PC-9 (cell line): Measurements from ENCODE around the gene CYP4F2. TPM values are rescaled to one million over a fixed set of nuclear protein-coding genes. Genes with fewer than 3 reads are reported as not detected.
"Not testable (repeated sequence)": the region's sequence is repeated elsewhere in the genome, so short reads cannot be mapped to it uniquely, and the experiment has no call there.

Experiments
- BruUV-seq: library from RNA; stranded (reverse); fragments of 400-500 nt; replicated peaks from 2 replicates; lab custom pipeline; 2021; lab: Mats Ljungman, UMichigan
- CTCF ChIA-PET: fragments of 300-600 bp; sonication (Branson Sonifier 250); formaldehyde crosslinking; loops from one replicate; lab custom pipeline; 2022; ENCODE audit warnings: antibody characterized with exemption; lab: Charles Lee
- POLR2A ChIA-PET: fragments of 300-600 bp; sonication (Branson Sonifier 250); formaldehyde crosslinking; loops from one replicate; lab custom pipeline; 2022; ENCODE audit warnings: antibody characterized with exemption; ENCODE audit not compliant: unreplicated experiment; lab: Charles Lee
- DNase-seq, 2 experiments: peaks; one replicate each; pipeline versions ENCODE4 v3.0.0 to v3.0.0-alpha.2; 2015 to 2022; ENCODE audit warnings: mixed read lengths in 1 of 2
- H2AFZ ChIP-seq: fragments of 200-600 bp; sonication (generic); 2 replicates; pipeline ENCODE4 v1.8.1; 2017; ENCODE audit warnings: antibody characterized with exemption
- H3F3A ChIP-seq: fragments of 200-600 bp; sonication (generic); 2 replicates; pipeline ENCODE4 v1.8.1; 2017; ENCODE audit warnings: antibody characterized with exemption, mild to moderate bottlenecking, low read depth; ENCODE audit not compliant: insufficient read depth
- H3K27ac ChIP-seq: fragments of 200-600 bp; sonication (generic); 2 replicates; pipeline ENCODE4 v1.6.1; 2016; ENCODE audit warnings: mixed run types
- H3K27me3 ChIP-seq: fragments of 200-600 bp; sonication (generic); 2 replicates; pipeline ENCODE4 v1.6.1; 2016; ENCODE audit warnings: low read depth, mixed run types; ENCODE audit not compliant: insufficient read depth
- H3K36me3 ChIP-seq: fragments of 200-600 bp; sonication (generic); 2 replicates; pipeline ENCODE4 v1.6.1; 2016; ENCODE audit warnings: low read depth, mixed run types
- H3K4me1 ChIP-seq: fragments of 200-600 bp; sonication (generic); replicated peaks from 2 replicates; pipeline ENCODE4 v1.6.1; 2016; ENCODE audit warnings: mixed run types; ENCODE audit not compliant: insufficient read depth
- H3K4me2 ChIP-seq: fragments of 200-600 bp; sonication (generic); 2 replicates; pipeline ENCODE4 v1.6.1; 2017; ENCODE audit warnings: mixed run types
- H3K4me3 ChIP-seq: fragments of 200-600 bp; sonication (generic); 2 replicates; pipeline ENCODE4 v1.6.1; 2016; ENCODE audit warnings: mixed run types
- H3K79me2 ChIP-seq: fragments of 200-600 bp; sonication (generic); 2 replicates; pipeline ENCODE4 v1.6.1; 2017; ENCODE audit warnings: low read depth, mixed run types
- H3K9me2 ChIP-seq: fragments of 200-600 bp; sonication (generic); 2 replicates; pipeline ENCODE4 v1.8.1; 2017; ENCODE audit warnings: mild to moderate bottlenecking; ENCODE audit not compliant: insufficient read depth
- H3K9me3 ChIP-seq: fragments of 200-600 bp; sonication (generic); 2 replicates; pipeline ENCODE4 v1.8.1; 2016; ENCODE audit warnings: low read depth; ENCODE audit not compliant: insufficient read depth
- H4K20me1 ChIP-seq: fragments of 200-600 bp; sonication (generic); 2 replicates; pipeline ENCODE4 v1.8.1; 2017; ENCODE audit not compliant: insufficient read depth
- EZH2 ChIP-seq: fragments of 200-600 bp; sonication (generic); IDR thresholded peaks from 2 replicates; pipeline ENCODE4 v1.8.0; 2017; ENCODE audit warnings: antibody characterized with exemption, low read depth
- intact Hi-C: fragments of 100-400 bp; cut with micrococcal nuclease; formaldehyde crosslinking; loops from one replicate; pipeline ENCODE4 v1.10.0; 2022; ENCODE audit not compliant: unreplicated experiment
- total RNA-seq: library from RNA; stranded (reverse); gene quantifications from 2 replicates; pipeline ENCODE4 v1.2.3, GENCODE V29; 2021
- TF ChIP-seq, protein P1 (sequence below): fragments of 200-600 bp; sonication (generic); conservative IDR thresholded peaks from 2 replicates; pipeline ENCODE4 v1.6.1; 2017; ENCODE audit warnings: mixed run types, antibody characterized with exemption, mild to moderate bottlenecking, moderate library complexity

Gene CYP4F2
- total RNA-seq, 1 experiment from 2014 or later, result 0.31 TPM

DNA sequence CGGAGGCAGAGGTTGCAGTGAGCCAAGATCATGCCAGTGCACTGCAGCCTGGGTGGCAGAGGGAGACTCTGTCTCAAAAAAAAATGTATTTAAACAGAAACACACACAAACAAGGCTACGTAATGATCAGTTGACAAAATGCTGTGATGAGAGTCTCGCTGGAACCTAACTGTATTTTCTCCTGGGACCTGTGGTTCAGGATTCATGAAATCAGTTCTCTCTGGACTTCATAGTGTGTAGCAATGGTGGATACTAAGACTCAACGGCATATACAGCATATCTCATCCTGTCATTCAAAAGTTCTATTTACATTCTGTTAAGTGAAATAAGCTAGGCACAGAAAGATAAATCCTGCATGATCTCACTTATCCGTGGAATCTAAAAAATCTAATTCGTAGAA, 37.4 kb downstream of the CYP4F2 start:
- Histone ChIP-seq H3K9me2 (no peaks in the 10 kb centered on the region), H3K4me3 (no peak overlapping the region), H3K4me1 (no peaks in the 10 kb centered on the region), H3F3A (no peaks in the 10 kb centered on the region), H3K27me3 (no peaks in the 10 kb centered on the region), H3K36me3 (no peaks in the 10 kb centered on the region), H4K20me1 (no peaks in the 10 kb centered on the region), H3K79me2 (no peaks in the 10 kb centered on the region), H2AFZ (no peak overlapping the region), H3K4me2 (no peak overlapping the region), H3K9me3 (no peaks in the 10 kb centered on the region), H3K27ac (no peak overlapping the region)
- intact Hi-C loops, result no loop called here
- no peak for DNase-seq
- ChIA-PET POLR2A (no interaction called here), CTCF (no interaction called here)
- TF ChIP-seq EZH2, result no peak
- TF ChIP-seq, protein P1, sequence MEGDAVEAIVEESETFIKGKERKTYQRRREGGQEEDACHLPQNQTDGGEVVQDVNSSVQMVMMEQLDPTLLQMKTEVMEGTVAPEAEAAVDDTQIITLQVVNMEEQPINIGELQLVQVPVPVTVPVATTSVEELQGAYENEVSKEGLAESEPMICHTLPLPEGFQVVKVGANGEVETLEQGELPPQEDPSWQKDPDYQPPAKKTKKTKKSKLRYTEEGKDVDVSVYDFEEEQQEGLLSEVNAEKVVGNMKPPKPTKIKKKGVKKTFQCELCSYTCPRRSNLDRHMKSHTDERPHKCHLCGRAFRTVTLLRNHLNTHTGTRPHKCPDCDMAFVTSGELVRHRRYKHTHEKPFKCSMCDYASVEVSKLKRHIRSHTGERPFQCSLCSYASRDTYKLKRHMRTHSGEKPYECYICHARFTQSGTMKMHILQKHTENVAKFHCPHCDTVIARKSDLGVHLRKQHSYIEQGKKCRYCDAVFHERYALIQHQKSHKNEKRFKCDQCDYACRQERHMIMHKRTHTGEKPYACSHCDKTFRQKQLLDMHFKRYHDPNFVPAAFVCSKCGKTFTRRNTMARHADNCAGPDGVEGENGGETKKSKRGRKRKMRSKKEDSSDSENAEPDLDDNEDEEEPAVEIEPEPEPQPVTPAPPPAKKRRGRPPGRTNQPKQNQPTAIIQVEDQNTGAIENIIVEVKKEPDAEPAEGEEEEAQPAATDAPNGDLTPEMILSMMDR, result no peak
- BruUV-seq, result no TSS peak

DNA sequence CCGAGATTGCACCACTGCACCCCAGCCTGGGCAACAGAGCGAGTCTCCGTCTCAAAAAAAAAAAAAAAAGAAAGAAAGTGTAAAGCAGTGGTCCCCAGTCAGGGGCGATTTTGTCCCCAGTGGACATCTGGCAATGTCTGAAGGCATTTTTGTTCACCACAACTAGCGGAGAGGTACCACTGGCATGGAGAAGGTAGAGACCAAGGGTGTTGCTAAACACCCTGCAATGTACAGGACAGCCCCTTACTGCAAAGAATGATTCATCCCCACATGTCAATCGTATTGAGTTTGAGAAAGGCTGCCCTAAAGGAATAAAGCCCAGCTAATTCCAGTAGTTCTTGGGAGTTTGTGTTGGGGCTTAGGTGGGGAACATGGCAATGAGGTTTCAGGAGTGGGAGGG, 38.7 kb downstream of the CYP4F2 start:
- Histone ChIP-seq H3K9me3 (no peaks in the 10 kb centered on the region), H3K79me2 (no peaks in the 10 kb centered on the region), H3K4me3 (no peak overlapping the region), H4K20me1 (no peaks in the 10 kb centered on the region), H3F3A (no peaks in the 10 kb centered on the region), H3K27ac (no peak overlapping the region), H3K27me3 (no peaks in the 10 kb centered on the region), H3K36me3 (no peaks in the 10 kb centered on the region), H3K4me2 (no peak overlapping the region), H3K4me1 (no peaks in the 10 kb centered on the region), H2AFZ (no peak overlapping the region), H3K9me2 (no peaks in the 10 kb centered on the region)
- DNase-seq, result no peak
- intact Hi-C loops, result no loop called here
- TF ChIP-seq EZH2, result no peak
- CTCF ChIA-PET, result no interaction called here
- BruUV-seq, result no TSS peak
- POLR2A ChIA-PET, result no interaction called here

DNA sequence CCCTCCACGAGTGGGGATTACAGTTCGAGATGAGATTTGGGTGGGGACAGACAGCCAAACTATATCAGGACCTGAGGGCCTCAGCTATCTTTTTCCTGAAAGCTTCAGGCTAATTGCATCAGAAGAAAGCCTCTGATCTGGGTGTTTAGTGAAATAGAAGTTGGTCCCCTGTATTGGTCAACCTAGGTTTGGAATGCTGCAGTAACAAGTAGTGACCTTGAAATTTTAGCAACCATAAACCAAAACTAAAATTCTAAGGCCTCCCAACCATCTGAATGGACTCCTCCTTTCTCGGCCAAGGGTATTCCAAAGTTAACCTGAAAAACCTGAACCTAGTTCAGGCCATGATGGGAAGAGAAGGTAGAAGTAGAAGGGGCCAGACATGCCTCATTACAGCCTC, 47.5 kb downstream of the CYP4F2 start:
- H3K4me2 ChIP-seq, result no peak overlapping the region
- H3K9me2 ChIP-seq, result no peaks in the 10 kb centered on the region
- H3K9me3 ChIP-seq, result no peaks in the 10 kb centered on the region
- ChIA-PET CTCF (no interaction called here), POLR2A (no interaction called here)
- DNase-seq, result no peak
- no peaks in the 10 kb centered on the region for H3K36me3 ChIP-seq
- no peaks in the 10 kb centered on the region for H4K20me1 ChIP-seq
- H3K79me2 ChIP-seq, result no peaks in the 10 kb centered on the region
- H2AFZ ChIP-seq, result no peak overlapping the region
- TF ChIP-seq, protein P1, result no peak
- TF ChIP-seq EZH2, result no peak
- no TSS peak for BruUV-seq
- H3K4me1 ChIP-seq, result no peaks in the 10 kb centered on the region
- no peaks in the 10 kb centered on the region for H3F3A ChIP-seq
- H3K27me3 ChIP-seq, result no peaks in the 10 kb centered on the region
- H3K4me3 ChIP-seq, result no peak overlapping the region
- H3K27ac ChIP-seq, result no peak overlapping the region
- intact Hi-C loops, result no loop called here

DNA sequence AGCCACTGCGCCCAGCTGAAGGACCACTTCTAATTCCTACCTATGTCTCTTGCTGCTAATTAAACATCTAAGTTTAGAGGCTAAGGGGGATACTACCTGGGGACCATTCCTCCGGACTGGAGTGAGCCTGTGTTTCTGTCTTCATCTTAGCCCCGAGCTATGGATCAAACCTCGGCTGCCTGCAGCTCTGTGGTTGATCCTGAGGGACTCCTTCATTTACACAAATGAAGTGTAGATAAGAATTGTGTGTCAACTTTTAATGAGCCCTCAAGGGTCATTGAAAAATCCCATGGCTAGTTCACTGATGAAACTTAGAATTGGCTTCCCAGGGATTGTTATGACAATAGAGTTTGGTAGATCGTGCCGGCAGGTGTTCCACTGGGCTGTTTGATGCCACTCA, 51.0 kb downstream of the CYP4F2 start:
- no peaks in the 10 kb centered on the region for H4K20me1 ChIP-seq
- H3F3A ChIP-seq, result peaks cover 5% of the 10 kb centered on the region; the same call in 1 of the 2 replicates
- intact Hi-C loops, result no loop called here
- no peaks in the 10 kb centered on the region for H3K79me2 ChIP-seq
- CTCF ChIA-PET, result no interaction called here
- BruUV-seq, result no TSS peak
- H3K36me3 ChIP-seq, result no peaks in the 10 kb centered on the region
- H3K4me3 ChIP-seq, result no peak overlapping the region
- H3K4me2 ChIP-seq, result no peak overlapping the region
- TF ChIP-seq, protein P1, result no peak
- no peak for TF ChIP-seq EZH2
- no peaks in the 10 kb centered on the region for H3K27me3 ChIP-seq
- DNase-seq, result no peak
- H3K4me1 ChIP-seq, result no peaks in the 10 kb centered on the region
- POLR2A ChIA-PET, result no interaction called here
- no peak overlapping the region for H2AFZ ChIP-seq
- no peak overlapping the region for H3K27ac ChIP-seq
- H3K9me2 ChIP-seq, result no peaks in the 10 kb centered on the region
- no peaks in the 10 kb centered on the region for H3K9me3 ChIP-seq

DNA sequence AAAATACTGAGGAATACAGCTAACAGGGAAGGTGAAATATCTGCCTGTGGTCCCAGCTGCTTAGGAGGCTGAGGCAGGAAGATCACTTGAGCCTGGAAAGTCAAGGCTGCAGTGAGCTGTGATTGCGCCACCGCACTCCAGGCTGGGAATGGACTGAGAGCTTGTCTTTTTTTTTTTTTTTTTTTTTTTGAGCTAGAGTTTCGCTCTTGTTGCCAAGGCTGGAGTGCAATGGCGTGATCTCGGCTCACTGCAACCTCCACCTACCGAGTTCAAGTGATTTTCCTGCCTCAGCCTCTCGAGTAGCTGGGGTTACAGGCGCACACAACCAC, 54.0 kb downstream of the CYP4F2 start:
- H3K27me3 ChIP-seq, CTCF ChIA-PET, DNase-seq, H3K79me2 ChIP-seq, H3K9me2 ChIP-seq, H3K36me3 ChIP-seq, BruUV-seq, H2AFZ ChIP-seq, intact Hi-C loops, H3K4me1 ChIP-seq, H3K4me2 ChIP-seq, H4K20me1 ChIP-seq, H3K4me3 ChIP-seq, H3F3A ChIP-seq, H3K9me3 ChIP-seq, H3K27ac ChIP-seq: not testable (repeated sequence)
- POLR2A ChIA-PET, result interaction anchor here (0.6 kb wide), 2 partner anchors 15 to 91 kb away, joined by 11 to 15 read pairs; partner anchors contain the start of gene CYP4F11
